HG02642 (cell line): Measurements from ENCODE around the gene LRRC52.
"Not testable (repeated sequence)": the region's sequence is repeated elsewhere in the genome, so short reads cannot be mapped to it uniquely, and the experiment has no call there.

Experiments used
- ATAC-seq: cut with Tn5 transposase; IDR thresholded peaks from one replicate; pipeline ENCODE4 v1.9.1; 2021; ENCODE audit warnings: mild to moderate bottlenecking; ENCODE audit not compliant: unreplicated experiment, poor library complexity

LRRC52 gene

DNA sequence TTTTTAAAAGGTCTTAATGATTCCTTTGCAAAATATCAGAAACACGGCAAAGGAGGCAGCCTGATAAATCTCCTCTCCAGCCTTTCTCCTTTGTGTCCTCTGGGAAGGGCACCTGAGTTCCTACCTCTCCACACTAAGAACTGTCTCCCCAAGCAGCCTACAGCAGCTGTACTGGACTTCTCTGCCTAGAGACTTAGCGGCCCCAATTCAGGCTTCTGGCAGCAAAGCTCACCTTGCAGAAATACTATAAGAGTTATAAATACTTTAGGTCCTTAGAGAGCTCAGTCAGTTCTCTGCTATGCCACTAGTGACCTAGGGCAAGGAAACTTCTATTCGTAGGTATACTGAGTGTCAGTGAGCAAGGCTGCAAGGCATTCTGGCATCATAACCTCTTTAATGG lies 33.9 kb downstream of the LRRC52 start:
- ATAC-seq, result no peak

GRCh38 chr1:165580931-165581871 lies 37.4 kb downstream of the LRRC52 start:
- no peak for ATAC-seq

- ATAC-seq, result no peak
These were observed 38.1 kb downstream of the LRRC52 start for GRCh38 chr1:165581926-165582325.

DNA sequence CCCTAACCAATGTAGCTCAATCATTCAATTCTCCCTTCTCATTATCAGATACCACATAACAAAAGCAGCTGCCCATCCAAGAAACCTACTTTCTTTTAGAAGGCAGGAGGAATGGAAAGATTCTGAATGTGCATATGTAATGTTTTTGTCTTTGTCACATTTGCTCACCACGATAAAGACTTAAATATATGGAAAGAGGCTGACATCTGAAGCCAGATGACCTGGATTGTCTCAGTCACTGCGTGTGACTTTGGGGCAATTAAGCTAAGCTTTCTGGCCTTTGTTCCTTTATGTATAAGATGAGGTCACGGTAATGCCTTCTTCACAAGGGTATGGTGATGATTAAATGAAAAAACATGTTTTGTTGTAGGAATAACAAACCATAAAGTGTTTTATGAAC lies 42.6 kb downstream of the LRRC52 start:
- no peak for ATAC-seq

DNA sequence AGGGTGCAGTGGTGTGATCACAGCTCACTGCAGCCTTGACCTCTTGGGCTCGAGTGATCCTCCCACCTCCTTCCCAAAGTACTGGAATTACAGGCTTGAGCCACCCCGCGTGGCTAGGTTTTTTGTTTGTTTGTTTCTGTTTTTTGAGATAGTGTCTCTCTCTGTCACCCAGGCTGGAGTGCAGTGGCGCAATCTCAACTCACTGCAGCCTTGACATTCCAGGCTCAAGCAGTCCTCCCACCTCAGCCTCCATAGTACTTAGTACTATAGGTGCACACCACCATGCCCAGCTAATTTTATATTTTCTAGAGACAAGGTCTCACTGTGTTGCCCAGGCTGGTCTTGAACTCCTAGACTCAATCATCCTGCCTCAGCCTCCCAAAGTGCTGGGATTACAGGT lies 47.6 kb downstream of the LRRC52 start:
- not testable (repeated sequence) for ATAC-seq

DNA sequence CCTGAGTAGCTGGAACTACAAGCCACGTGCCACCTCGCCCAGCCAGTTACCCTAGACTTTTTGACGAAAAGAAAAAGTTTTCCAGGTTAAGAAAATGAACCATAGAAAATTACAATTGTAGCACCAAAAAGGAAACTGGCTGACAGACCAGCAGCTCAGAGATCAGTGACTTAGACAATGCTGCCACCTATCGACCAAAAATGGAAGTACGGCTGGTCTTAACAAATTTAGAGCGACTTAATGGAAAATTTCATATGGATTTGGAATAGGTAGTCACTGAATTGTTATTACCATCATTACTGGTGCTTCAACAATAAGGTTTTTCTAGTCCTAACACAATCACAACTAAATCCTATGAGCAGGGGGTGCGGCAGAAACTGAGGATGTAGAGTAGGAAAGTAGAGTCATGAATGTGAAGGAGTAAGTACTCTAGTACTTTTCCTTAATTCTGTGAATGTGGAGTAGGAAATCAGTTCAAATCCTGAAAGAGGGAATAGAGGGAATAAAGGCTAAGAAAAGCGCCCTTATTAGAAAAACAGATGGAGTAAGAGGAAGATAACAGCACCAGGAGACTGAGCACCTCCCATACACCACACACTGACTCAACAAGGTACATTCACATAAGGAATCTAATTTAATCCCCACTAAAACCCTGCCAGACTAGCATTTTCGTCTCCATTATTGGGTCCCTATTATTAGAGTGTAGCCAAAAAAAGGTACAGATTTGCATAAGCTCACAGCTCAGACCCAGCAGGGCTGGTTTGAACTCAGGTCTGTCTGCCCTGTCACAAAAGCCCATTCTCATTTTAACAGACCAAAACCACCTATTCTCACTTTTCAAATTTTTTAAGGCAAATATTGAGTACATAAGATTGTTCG lies 49.4 kb downstream of the LRRC52 start:
- peak; percentile 38 for ATAC-seq

GRCh38 chr1:165595246-165595938 lies 51.6 kb downstream of the LRRC52 start:
- no peak for ATAC-seq

- peak; percentile 98 for ATAC-seq
These were observed 54.3 kb downstream of the LRRC52 start for GRCh38 chr1:165597883-165598675.

GRCh38 chr1:165598676-165599059 lies 54.9 kb downstream of the LRRC52 start:
- ATAC-seq, result no peak

DNA sequence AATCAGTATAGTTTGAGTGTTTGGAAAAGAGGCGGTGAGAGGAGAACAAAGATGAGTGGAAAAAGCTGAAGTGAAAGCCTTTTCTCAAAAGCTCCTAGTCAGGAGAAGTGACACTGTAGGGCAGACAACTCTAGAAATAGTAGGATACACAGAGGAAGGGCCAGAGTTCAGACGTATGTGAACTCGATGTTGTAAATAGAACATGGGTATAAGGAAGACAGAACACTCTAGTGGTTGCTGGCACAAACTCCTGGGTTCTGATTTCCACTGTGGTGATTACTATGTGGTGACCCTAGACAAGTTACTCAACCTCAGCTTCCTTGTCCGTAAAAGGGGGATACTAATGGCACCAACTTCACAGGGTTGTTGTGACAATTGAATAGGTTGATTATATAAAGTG lies 57.0 kb downstream of the LRRC52 start:
- no peak for ATAC-seq

GRCh38 chr1:165603810-165604209 lies 60.0 kb downstream of the LRRC52 start:
- ATAC-seq, result no peak

DNA sequence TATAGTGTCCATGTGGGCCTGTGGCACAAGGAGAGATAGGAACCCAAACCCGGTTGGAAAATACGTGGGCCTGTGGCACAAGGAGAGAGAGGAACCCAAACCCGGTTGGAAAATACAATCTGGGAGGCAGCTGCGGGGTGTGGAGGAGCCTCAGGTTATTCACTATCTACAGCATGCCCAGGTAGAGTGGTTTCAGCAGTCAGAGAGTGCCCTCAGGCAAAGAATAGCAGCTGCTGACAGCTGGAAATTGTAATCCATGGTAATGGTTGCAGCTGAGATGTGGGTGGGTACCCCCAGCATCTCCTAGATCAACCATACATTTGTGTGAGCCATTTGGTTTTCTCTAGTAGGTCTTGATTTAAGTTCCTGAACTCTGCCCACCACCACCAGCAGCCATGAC lies 61.4 kb downstream of the LRRC52 start:
- no peak for ATAC-seq

- not testable (repeated sequence) for ATAC-seq
These were observed 62.9 kb downstream of the LRRC52 start for GRCh38 chr1:165606676-165607075.

DNA sequence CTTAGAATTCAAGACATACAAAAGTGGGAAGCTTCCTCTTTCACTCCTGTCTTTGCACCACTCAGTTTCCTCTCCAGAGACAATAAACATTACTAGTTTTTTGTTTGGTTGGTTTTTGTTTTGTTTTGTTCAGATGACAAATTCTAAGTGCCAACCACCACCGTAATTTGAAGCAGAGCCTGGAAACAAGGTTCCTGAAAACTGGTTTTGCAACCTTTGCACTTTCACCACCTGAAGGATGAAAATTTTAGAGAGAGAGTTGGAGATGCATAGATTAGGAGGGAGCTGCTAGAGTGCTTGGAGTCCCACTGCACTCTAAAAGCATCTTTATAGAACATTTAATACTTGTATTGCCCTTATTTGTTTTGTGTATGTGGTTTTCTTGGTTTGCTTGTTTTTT lies 67.1 kb downstream of the LRRC52 start:
- no peak for ATAC-seq

GRCh38 chr1:165612062-165612461 lies 68.3 kb downstream of the LRRC52 start:
- no peak for ATAC-seq
